H1 (cell line): ENCODE measurements around the gene ALK. TPM values are rescaled to one million over a fixed set of nuclear protein-coding genes. Genes with fewer than 3 reads are reported as not detected.
A peak's percentile ranks its signal among the peaks of the same experiment; 100 is the strongest.

Experiments
- CTCF ChIA-PET: fragments of 300-600 bp; sonication (Branson Sonifier 250); formaldehyde crosslinking; loops from one replicate; lab custom pipeline; 2021; ENCODE audit not compliant: partially characterized antibody; lab: Charles Lee
- POLR2A ChIA-PET: fragments of 300-600 bp; sonication (Branson Sonifier 250); formaldehyde crosslinking; loops from one replicate; lab custom pipeline; 2021; ENCODE audit warnings: inconsistent platforms; ENCODE audit not compliant: partially characterized antibody; lab: Charles Lee
- DNase-seq, 2 experiments: peaks; one replicate each; pipeline versions ENCODE4 v3.0.0 to v3.0.0-alpha.2; 2010 to 2022; ENCODE audit warnings: low spot score in 2 of 2, low read depth in 1 of 2, mixed read lengths in 1 of 2
- FAIRE-seq: peaks from 2 replicates; lab custom pipeline; 2011; peaks lifted over from hg19 to GRCh38; lab: Jason Lieb, UNC
- H2AFZ ChIP-seq: 2 replicates; pipeline ENCODE4 v1.8.1; 2012; ENCODE audit warnings: low read length, inconsistent platforms
- H2AK5ac ChIP-seq: 2 replicates; pipeline ENCODE4 v1.6.1; 2013; ENCODE audit warnings: low read depth, low read length
- H2BK120ac ChIP-seq: replicated peaks from 2 replicates; pipeline ENCODE3; 2013; ENCODE audit warnings: low read depth, low read length, inconsistent platforms
- H2BK12ac ChIP-seq: 2 replicates; pipeline ENCODE4 v1.6.1; 2013; ENCODE audit warnings: low read depth, low read length
- H2BK15ac ChIP-seq: 2 replicates; pipeline ENCODE4 v1.6.1; 2013; ENCODE audit warnings: low read length
- H2BK20ac ChIP-seq: 2 replicates; pipeline ENCODE4 v1.6.1; 2013; ENCODE audit warnings: low read length
- H2BK5ac ChIP-seq: 2 replicates; pipeline ENCODE4 v1.6.1; 2013; ENCODE audit warnings: low read depth, low read length
- H3K14ac ChIP-seq: 2 replicates; pipeline ENCODE4 v1.6.1; 2013; ENCODE audit warnings: inconsistent platforms; ENCODE audit not compliant: insufficient read length
- H3K18ac ChIP-seq: 2 replicates; pipeline ENCODE4 v1.6.1; 2013; ENCODE audit warnings: low read length; ENCODE audit errors: extremely low read depth
- H3K23ac ChIP-seq: 2 replicates; pipeline ENCODE4 v1.6.1; 2013; ENCODE audit warnings: inconsistent platforms; ENCODE audit not compliant: insufficient read length
- H3K23me2 ChIP-seq: 2 replicates; pipeline ENCODE4 v1.6.1; 2013; ENCODE audit warnings: low read depth, low read length
- H3K27ac ChIP-seq: 2 replicates; pipeline ENCODE4 v1.6.1; 2011; ENCODE audit warnings: low read depth, low read length, inconsistent platforms
- H3K27me3 ChIP-seq, 4 experiments: replicated peaks in 1 of 4; 1 replicate in 1 of 4; 2 replicates in 3 of 4; pipeline versions ENCODE4 v1.6.1 to v1.8.1; 2011 to 2013; ENCODE audit warnings: low read length in 3 of 4, mild to moderate bottlenecking in 3 of 4, inconsistent platforms in 2 of 4, mixed read lengths in 2 of 4, moderate library complexity in 1 of 4; ENCODE audit not compliant: control insufficient read depth in 3 of 4, insufficient read depth in 3 of 4; ENCODE audit errors: extremely low read depth in 1 of 4
- H3K36me3 ChIP-seq, 4 experiments: 2 replicates each; pipeline versions ENCODE4 v1.6.1 to v1.8.1; 2011 to 2013; ENCODE audit warnings: mild to moderate bottlenecking in 4 of 4, low read length in 3 of 4, moderate library complexity in 2 of 4, control low read depth in 1 of 4, inconsistent platforms in 1 of 4; ENCODE audit not compliant: insufficient read depth in 4 of 4, control insufficient read depth in 2 of 4
- H3K4ac ChIP-seq: replicated peaks from 2 replicates; pipeline ENCODE3; 2013; ENCODE audit warnings: low read length, low read depth, mixed read lengths, inconsistent platforms; ENCODE audit not compliant: insufficient read length
- H3K4me1 ChIP-seq, 4 experiments: replicated peaks in 1 of 4; 1 replicate in 1 of 4; 2 replicates in 3 of 4; pipeline versions ENCODE4 v1.6.1 to v1.8.1; 2011 to 2013; ENCODE audit warnings: low read length in 3 of 4, inconsistent platforms in 2 of 4, mixed read lengths in 1 of 4; ENCODE audit not compliant: insufficient read depth in 4 of 4, control insufficient read depth in 3 of 4
- H3K4me2 ChIP-seq, 2 experiments: 2 replicates each; pipeline versions ENCODE4 v1.6.1 to v1.8.1; 2011 to 2013; ENCODE audit warnings: low read depth in 2 of 2, low read length in 2 of 2, control low read depth in 1 of 2, inconsistent platforms in 1 of 2, mild to moderate bottlenecking in 1 of 2; ENCODE audit not compliant: insufficient read depth in 1 of 2
- H3K4me3 ChIP-seq, 4 experiments: fragments of 200-600, 300-600 bp in 1 of 4; sonication (generic), shearing (Covaris generic), sonication (Bioruptor Twin) in 1 of 4; 2 replicates each; pipeline versions ENCODE4 v1.5.1 to v1.8.1; 2011 to 2016; ENCODE audit warnings: low read length in 4 of 4, low read depth in 3 of 4, control low read depth in 2 of 4, inconsistent platforms in 2 of 4, mild to moderate bottlenecking in 2 of 4, mixed read lengths in 1 of 4, moderate library complexity in 1 of 4; ENCODE audit not compliant: insufficient read depth in 2 of 4; ENCODE audit errors: extremely low read depth in 1 of 4
- H3K56ac ChIP-seq: replicated peaks from 2 replicates; pipeline ENCODE3; 2013; ENCODE audit warnings: low read depth, mild to moderate bottlenecking, mixed read lengths, low read length, inconsistent platforms; ENCODE audit not compliant: insufficient read length
- H3K79me1 ChIP-seq: 2 replicates; pipeline ENCODE4 v1.6.1; 2013; ENCODE audit warnings: low read depth, low read length, control low read depth
- H3K79me2 ChIP-seq, 2 experiments: 2 replicates each; pipeline versions ENCODE4 v1.6.1 to v1.8.1; 2012 to 2013; ENCODE audit warnings: low read length in 2 of 2, mild to moderate bottlenecking in 2 of 2, inconsistent platforms in 1 of 2; ENCODE audit not compliant: insufficient read depth in 2 of 2, control insufficient read depth in 1 of 2
- H3K9ac ChIP-seq, 4 experiments: replicated peaks in 1 of 4; 1 replicate in 1 of 4; 2 replicates in 3 of 4; pipeline versions ENCODE4 v1.6.1 to v1.8.1; 2011 to 2013; ENCODE audit warnings: low read depth in 3 of 4, low read length in 3 of 4, control low read depth in 2 of 4, mild to moderate bottlenecking in 2 of 4, moderate library complexity in 2 of 4, inconsistent platforms in 1 of 4; ENCODE audit errors: extremely low read depth in 1 of 4
- H3K9me3 ChIP-seq, 2 experiments: 2 replicates each; pipeline versions ENCODE4 v1.6.1 to v1.8.1; 2012 to 2013; ENCODE audit warnings: mild to moderate bottlenecking in 2 of 2, moderate library complexity in 2 of 2, control low read depth in 1 of 2, inconsistent platforms in 1 of 2, low read depth in 1 of 2, low read length in 1 of 2, mixed read lengths in 1 of 2; ENCODE audit not compliant: insufficient read depth in 2 of 2
- H4K20me1 ChIP-seq, 2 experiments: replicated peaks in 1 of 2; 2 replicates each; pipeline versions ENCODE3 to v1.8.1; 2011 to 2013; ENCODE audit warnings: inconsistent platforms in 2 of 2, low read length in 2 of 2, mild to moderate bottlenecking in 1 of 2; ENCODE audit not compliant: insufficient read depth in 2 of 2, control insufficient read depth in 1 of 2
- H4K5ac ChIP-seq: 2 replicates; pipeline ENCODE4 v1.6.1; 2013; ENCODE audit warnings: low read length, low read depth, mixed read lengths, inconsistent platforms; ENCODE audit not compliant: insufficient read length
- H4K8ac ChIP-seq: 2 replicates; pipeline ENCODE4 v1.8.0; 2013; ENCODE audit warnings: mild to moderate bottlenecking, moderate library complexity, low read length, inconsistent platforms; ENCODE audit not compliant: insufficient read depth; ENCODE audit errors: extremely low read depth
- H4K91ac ChIP-seq: replicated peaks from 2 replicates; pipeline ENCODE3; 2013; ENCODE audit warnings: low read length, mixed read lengths, inconsistent platforms; ENCODE audit not compliant: insufficient read length
- CEBPB ChIP-seq: IDR thresholded peaks from 2 replicates; pipeline ENCODE4 v1.6.1; 2012; ENCODE audit warnings: low read depth, low read length
- EZH2 ChIP-seq: fragments of 200-600 bp; sonication (generic); IDR thresholded peaks from 2 replicates; pipeline ENCODE4 v1.7.1; 2012; ENCODE audit warnings: low read depth, mild to moderate bottlenecking, moderate library complexity, low read length, inconsistent platforms; ENCODE audit not compliant: severe bottlenecking
- FOSL1 ChIP-seq: IDR thresholded peaks from 2 replicates; pipeline ENCODE4 v1.6.1; 2011; ENCODE audit warnings: mild to moderate bottlenecking, low read depth, low read length, moderate library complexity; ENCODE audit not compliant: insufficient read depth
- KDM4A ChIP-seq: IDR thresholded peaks from one replicate; pipeline ENCODE4 v1.7.1; 2012; ENCODE audit warnings: low read depth, mild to moderate bottlenecking, moderate library complexity, low read length, inconsistent platforms; ENCODE audit not compliant: severe bottlenecking
- RXRA ChIP-seq: IDR thresholded peaks from 2 replicates; pipeline ENCODE4 v1.6.1; 2011; ENCODE audit warnings: low read depth, mild to moderate bottlenecking, low read length, moderate library complexity; ENCODE audit not compliant: insufficient read depth
- SAP30 ChIP-seq: fragments of 300-600 bp; sonication (generic); IDR thresholded peaks from 2 replicates; pipeline ENCODE4 v1.7.1; 2012; ENCODE audit warnings: low read length, moderate library complexity, mild to moderate bottlenecking, inconsistent platforms; ENCODE audit not compliant: insufficient read depth, insufficient replicate concordance
- SIN3A ChIP-seq, 2 experiments: IDR thresholded peaks in 1 of 2; conservative IDR thresholded peaks in 1 of 2; 2 replicates each; pipeline ENCODE4 v1.6.1; 2011 to 2012; ENCODE audit warnings: low read length in 2 of 2, improper control_type of control experiment in 1 of 2, low read depth in 1 of 2, mild to moderate bottlenecking in 1 of 2
- SIX5 ChIP-seq: IDR thresholded peaks from 2 replicates; pipeline ENCODE4 v1.6.1; 2011; ENCODE audit warnings: mild to moderate bottlenecking, low read depth, low read length
- SP1 ChIP-seq: IDR thresholded peaks from 2 replicates; pipeline ENCODE4 v1.6.1; 2011; ENCODE audit warnings: low read depth, low read length
- TAF1 ChIP-seq: IDR thresholded peaks from 2 replicates; pipeline ENCODE4 v1.6.1; 2011; ENCODE audit warnings: mild to moderate bottlenecking, low read depth, low read length
- TCF12 ChIP-seq: IDR thresholded peaks from 2 replicates; pipeline ENCODE4 v1.6.1; 2011; ENCODE audit warnings: low read depth, mild to moderate bottlenecking, low read length
- WGBS, 2 experiments: shearing (Covaris generic) in 1 of 2; methylation state at CpG; one replicate each; pipeline versions ENCODE4 v1.1.6 to v1.1.7; 2013 to 2015; ENCODE audit warnings: low lambda C conversion rate in 2 of 2, mixed read lengths in 2 of 2, inconsistent platforms in 1 of 2, low coverage in 1 of 2, missing lambda C conversion rate in 1 of 2; ENCODE audit not compliant: insufficient replicate concordance in 2 of 2, insufficient coverage in 1 of 2, insufficient read length in 1 of 2; ENCODE audit errors: extremely low coverage in 1 of 2, missing lambda C conversion rate in 1 of 2; 5-methylcytosine and 5-hydroxymethylcytosine counted together
- polyA plus RNA-seq, 7 experiments: library from polyadenylated mRNA; depleted of rRNA in 3 of 7; stranded (reverse) in 5 of 7; unstranded in 2 of 7; fragments of >200 nt in 5 of 7; fragments of 200-250 nt in 2 of 7; gene quantifications; 1 replicate in 5 of 7; 2 replicates in 1 of 7; 4 replicates in 1 of 7; pipeline versions ENCODE4 v1.2.1 to v1.2.3, GENCODE V29; 2011 to 2013; ENCODE audit warnings: missing spikeins in 2 of 7, mixed read lengths in 2 of 7
- total RNA-seq: library from RNA; stranded (reverse); fragmentation: NEBNext Ultra II Directional; extraction: Animal tissue kit (Norgen Biotek cat#: 25700); gene quantifications from 2 replicates; pipeline ENCODE4 v1.2.1, GENCODE V29; 2021
- TF ChIP-seq, protein P1 (sequence below): IDR thresholded peaks from 2 replicates; pipeline ENCODE4 v1.6.1; 2011; ENCODE audit warnings: low read length, improper control_type of control experiment

Gene ALK
- total and polyA plus RNA-seq, 2 of the 8 experiments (the other 6 are each of a cell fraction or from before 2014, with no cell fraction given): 0.02 to 0.09 TPM

DNA sequence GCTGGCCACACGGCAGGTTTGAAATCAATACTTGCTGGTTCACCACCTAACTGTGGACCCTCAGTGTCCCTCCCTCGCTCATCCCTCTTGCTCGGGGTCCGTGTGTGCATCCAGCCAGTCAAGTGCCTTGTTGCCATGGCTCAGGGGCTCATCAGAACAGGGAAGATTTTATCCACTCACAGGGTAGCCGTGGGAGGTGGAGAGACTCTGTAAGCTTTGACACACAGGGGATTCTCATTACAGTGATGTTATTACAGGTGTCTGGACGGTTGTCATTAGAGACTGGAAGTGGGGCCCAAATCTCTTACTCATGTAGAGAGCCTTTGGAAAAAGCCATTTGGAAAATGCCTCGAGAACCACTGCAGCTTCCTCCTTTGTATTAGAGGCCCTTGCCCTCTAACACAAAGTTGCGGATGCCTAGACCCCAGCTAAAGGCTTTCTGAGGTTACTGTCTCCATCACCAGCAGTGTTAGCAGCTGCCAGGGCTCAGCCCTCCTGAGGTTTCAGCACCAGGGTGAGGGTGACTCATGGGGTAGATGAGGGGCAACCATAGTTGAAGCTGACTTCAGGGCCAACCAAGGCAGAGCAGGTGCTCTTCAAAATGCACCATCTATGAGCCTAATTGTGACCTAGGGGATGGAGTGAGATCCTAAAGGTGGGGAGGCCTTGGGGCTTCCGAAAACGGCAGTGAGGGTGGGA is 610.6 kb downstream of the ALK start:
- no peak overlapping the region for H2BK12ac ChIP-seq
- no peak overlapping the region for H3K4ac ChIP-seq
- H2BK5ac ChIP-seq: no peak overlapping the region
- no peak overlapping the region for H4K5ac ChIP-seq
- H4K20me1 ChIP-seq: no peaks in the 10 kb centered on the region
- POLR2A ChIA-PET: no interaction called here
- H3K9me3 ChIP-seq: no peaks in the 10 kb centered on the region
- no peak overlapping the region for H3K56ac ChIP-seq
- 87% methylated on average over 10 of the region's 10 CpGs; no CpG with 5 or more reads in 1 of the 2 experiments for WGBS, 2 experiments
- no peak overlapping the region for H4K91ac ChIP-seq
- H3K79me1 ChIP-seq: no peaks in the 10 kb centered on the region
- no peak overlapping the region for H3K14ac ChIP-seq
- H2AK5ac ChIP-seq: no peak overlapping the region
- DNase-seq (no peak), FAIRE-seq (no peak)
- H3K9ac ChIP-seq: no peak overlapping the region
- H3K23ac ChIP-seq: no peak overlapping the region
- H3K4me2 ChIP-seq: no peak overlapping the region
- H3K23me2 ChIP-seq: no peaks in the 10 kb centered on the region
- H3K4me1 ChIP-seq: peaks cover 0 to 7% (median 2%) of the 10 kb centered on the region in 4 experiments; a peak in 2 of 7 replicates
- H3K79me2 ChIP-seq: no peaks in the 10 kb centered on the region
- no peak overlapping the region for H2BK15ac ChIP-seq
- CTCF ChIA-PET: interaction anchor here (0.7 to 7.6 kb wide), 10 partner anchors 10 to 532 kb away, joined by 3 to 71 read pairs (median 4); no protein-coding TSS in a partner anchor
- no peak overlapping the region for H2BK120ac ChIP-seq
- peak overlapping the region; percentile 32; the same call in 1 of the 2 replicates for H4K8ac ChIP-seq
- no peaks in the 10 kb centered on the region for H3K27me3 ChIP-seq
- H3K4me3 ChIP-seq: no peak overlapping the region
- no peaks in the 10 kb centered on the region for H3K36me3 ChIP-seq
- H3K27ac ChIP-seq: no peak overlapping the region
- no peak overlapping the region for H2BK20ac ChIP-seq
- no peak overlapping the region for H2AFZ ChIP-seq
- no peak overlapping the region for H3K18ac ChIP-seq
- TF ChIP-seq SP1 (no peak), SAP30 (no peak), SIX5 (no peak), SIN3A (conservative IDR thresholded peaks at IDR 0.05 in 1 of 2, IDR thresholded peaks at IDR 0.05 in 1 of 2; ENCODE audit: low read depth in 1 of 2, low read length in 2 of 2) (no peak), RXRA (no peak), TAF1 (no peak), FOSL1 (no peak), EZH2 (no peak), TCF12 (no peak), KDM4A (no peak), CEBPB (no peak)
- TF ChIP-seq, protein P1, sequence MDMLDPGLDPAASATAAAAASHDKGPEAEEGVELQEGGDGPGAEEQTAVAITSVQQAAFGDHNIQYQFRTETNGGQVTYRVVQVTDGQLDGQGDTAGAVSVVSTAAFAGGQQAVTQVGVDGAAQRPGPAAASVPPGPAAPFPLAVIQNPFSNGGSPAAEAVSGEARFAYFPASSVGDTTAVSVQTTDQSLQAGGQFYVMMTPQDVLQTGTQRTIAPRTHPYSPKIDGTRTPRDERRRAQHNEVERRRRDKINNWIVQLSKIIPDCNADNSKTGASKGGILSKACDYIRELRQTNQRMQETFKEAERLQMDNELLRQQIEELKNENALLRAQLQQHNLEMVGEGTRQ: no peak
